CD14-positive monocyte (primary cell): ENCODE measurements around the gene IPO4. TPM values are rescaled to one million over a fixed set of nuclear protein-coding genes. Genes with fewer than 3 reads are reported as not detected.

ENCODE experiments used
- DNase-seq, 3 donors: peaks; one replicate each; pipeline ENCODE4 v3.0.0-alpha.2; 2011 to 2022
- H2AFZ ChIP-seq: 2 replicates; pipeline ENCODE4 v1.6.0; 2012; ENCODE audit warnings: mild to moderate bottlenecking, low read depth, low read length, inconsistent platforms; ENCODE audit not compliant: insufficient read depth, poor library complexity, severe bottlenecking
- H3K27ac ChIP-seq, 2 donors: 1 replicate in 1 of 2; 2 replicates in 1 of 2; pipeline ENCODE4 v1.5.1; 2012 to 2013; ENCODE audit warnings: low read length in 2 of 2, control low read depth in 1 of 2, inconsistent platforms in 1 of 2, low read depth in 1 of 2, mild to moderate bottlenecking in 1 of 2
- H3K27me3 ChIP-seq, 2 donors: one replicate each; pipeline versions ENCODE4 v1.6.0 to v1.6.1; 2011 to 2013; ENCODE audit warnings: low read length in 2 of 2; ENCODE audit not compliant: control insufficient read depth in 2 of 2, insufficient read depth in 2 of 2
- H3K36me3 ChIP-seq, 2 donors: replicated peaks in 1 of 2; 1 replicate in 1 of 2; 2 replicates in 1 of 2; pipeline versions ENCODE4 v1.5.1 to v1.6.1; 2012 to 2013; ENCODE audit warnings: low read length in 2 of 2, control low read depth in 1 of 2, inconsistent platforms in 1 of 2, mild to moderate bottlenecking in 1 of 2; ENCODE audit not compliant: insufficient read depth in 2 of 2, control insufficient read depth in 1 of 2
- H3K4me1 ChIP-seq, 2 donors: 1 replicate in 1 of 2; 2 replicates in 1 of 2; pipeline versions ENCODE4 v1.5.1 to v1.6.1; 2012 to 2013; ENCODE audit warnings: low read length in 2 of 2, control low read depth in 1 of 2, inconsistent platforms in 1 of 2, mild to moderate bottlenecking in 1 of 2, moderate library complexity in 1 of 2; ENCODE audit not compliant: insufficient read depth in 2 of 2, control insufficient read depth in 1 of 2
- H3K4me2 ChIP-seq: replicated peaks from 2 replicates; pipeline ENCODE3; 2012; ENCODE audit warnings: low read length, moderate library complexity, mild to moderate bottlenecking; ENCODE audit not compliant: poor library complexity, severe bottlenecking; ENCODE audit errors: extremely low read depth
- H3K4me3 ChIP-seq, 3 experiments: fragments of 200-600 bp in 1 of 3; sonication (generic) in 1 of 3; replicated peaks in 1 of 3; 1 replicate in 2 of 3; 2 replicates in 1 of 3; pipeline ENCODE4 v1.5.1; 2011 to 2013; ENCODE audit warnings: low read length in 3 of 3, mild to moderate bottlenecking in 3 of 3, control low read depth in 2 of 3, low read depth in 2 of 3, inconsistent platforms in 1 of 3, moderate library complexity in 1 of 3
- H3K79me2 ChIP-seq: 2 replicates; pipeline ENCODE4 v1.6.0; 2012; ENCODE audit warnings: mild to moderate bottlenecking, control low read depth, inconsistent platforms, low read length, moderate library complexity; ENCODE audit not compliant: insufficient read depth
- H3K9ac ChIP-seq: 2 replicates; pipeline ENCODE4 v1.6.0; 2017; ENCODE audit warnings: low read length, mild to moderate bottlenecking; ENCODE audit not compliant: insufficient read depth, poor library complexity, severe bottlenecking
- H3K9me3 ChIP-seq, 2 donors: replicated peaks in 1 of 2; 1 replicate in 1 of 2; 2 replicates in 1 of 2; pipeline versions ENCODE4 v1.5.1 to v1.6.1; 2012 to 2013; ENCODE audit warnings: low read length in 2 of 2, control low read depth in 1 of 2; ENCODE audit not compliant: control insufficient read depth in 1 of 2, insufficient read depth in 1 of 2
- H4K20me1 ChIP-seq: 2 replicates; pipeline ENCODE4 v1.6.0; 2012; ENCODE audit warnings: mild to moderate bottlenecking, low read length, control low read depth, moderate library complexity; ENCODE audit not compliant: insufficient read depth
- H3K27ac Mint-ChIP-seq, 7 donors: one replicate each; pipeline ENCODE4 v1.8.0; 2020; ENCODE audit warnings: mild to moderate bottlenecking in 7 of 7, mixed read lengths in 7 of 7, moderate library complexity in 6 of 7, inconsistent platforms in 2 of 7
- H3K27me3 Mint-ChIP-seq, 3 donors: one replicate each; pipeline ENCODE4 v1.8.0; 2021 to 2022; ENCODE audit warnings: low read depth in 3 of 3, mild to moderate bottlenecking in 3 of 3, mixed read lengths in 3 of 3, moderate library complexity in 3 of 3, inconsistent platforms in 1 of 3
- H3K36me3 Mint-ChIP-seq, 2 donors: one replicate each; pipeline ENCODE4 v1.8.0; 2020; ENCODE audit warnings: mixed read lengths in 2 of 2, inconsistent platforms in 1 of 2, mild to moderate bottlenecking in 1 of 2
- H3K4me1 Mint-ChIP-seq: one replicate; pipeline ENCODE4 v1.8.0; 2020; ENCODE audit warnings: mild to moderate bottlenecking, mixed read lengths
- H3K4me3 Mint-ChIP-seq, 2 donors: one replicate each; pipeline ENCODE4 v1.8.0; 2020; ENCODE audit warnings: mild to moderate bottlenecking in 2 of 2, mixed read lengths in 2 of 2, moderate library complexity in 1 of 2
- H3K9me3 Mint-ChIP-seq, 7 donors: one replicate each; pipeline ENCODE4 v1.8.0; 2020 to 2022; ENCODE audit warnings: mixed read lengths in 7 of 7, mild to moderate bottlenecking in 6 of 7, moderate library complexity in 6 of 7, inconsistent platforms in 2 of 7
- CTCF ChIP-seq: fragments of 200-600 bp; IDR thresholded peaks from one replicate; pipeline ENCODE4 v1.8.0; 2022; ENCODE audit warnings: antibody characterized with exemption, mild to moderate bottlenecking
- WGBS: methylation state at CpG from one replicate; pipeline ENCODE4 v1.1.5; 2013; ENCODE audit warnings: missing lambda C conversion rate; ENCODE audit not compliant: insufficient coverage; 5-methylcytosine and 5-hydroxymethylcytosine counted together
- intact Hi-C, 2 donors: fragments of 100-400 bp; cut with micrococcal nuclease; formaldehyde crosslinking; loops; one replicate each; pipeline versions ENCODE4 v1.15.0 to v1.15.1; 2023
- polyA plus RNA-seq, 3 donors: library from polyadenylated mRNA; depleted of rRNA in 1 of 3; unstranded in 2 of 3; stranded (reverse) in 1 of 3; fragments of 300-500 nt in 2 of 3; fragments of >200 nt in 1 of 3; fragmentation: Illumina TruSeq in 2 of 3; gene quantifications; 1 replicate in 2 of 3; 2 replicates in 1 of 3; pipeline ENCODE4 v1.2.3, GENCODE V29; 2012 to 2021

The IPO4 gene
- polyA plus RNA-seq, 3 donors, result 4.1 to 14.2 (median 4.3) TPM

GRCh38 chr14:24198814-24199524 is 10.4 kb upstream of the IPO4 start:
- H3K27ac Mint-ChIP-seq, result peak overlapping the region in 3 of 7 donors; percentile 22 to 61 (median 54)
- DNase-seq, result no peak
- H3K27me3 ChIP-seq, result no peaks in the 10 kb centered on the region
- intact Hi-C loops, result loop anchor here (5.0 kb wide), 1 partner anchor 33 kb away; the partner anchor contains the start of genes GMPR2 (in 2 of the 2) and NEDD8 (in 2 of the 2)
- no peaks in the 10 kb centered on the region for H3K27me3 Mint-ChIP-seq
- peaks cover 23 to 30% of the 10 kb centered on the region in 2 donors for H3K4me1 ChIP-seq
- no peak overlapping the region for H3K4me3 Mint-ChIP-seq
- H4K20me1 ChIP-seq, result no peaks in the 10 kb centered on the region
- WGBS, result 57% methylated on average over 4 of the region's 7 CpGs
- H3K4me2 ChIP-seq, result no peak overlapping the region
- H3K4me3 ChIP-seq, result no peak overlapping the region
- peaks cover 50% of the 10 kb centered on the region for H3K79me2 ChIP-seq
- no peak for TF ChIP-seq CTCF
- H3K27ac ChIP-seq, result no peak overlapping the region
- H3K9ac ChIP-seq, result no peak overlapping the region
- H3K9me3 ChIP-seq, result peaks cover 0 to 9% of the 10 kb centered on the region in 2 donors
- peaks cover 34 to 53% of the 10 kb centered on the region in 2 donors for H3K36me3 Mint-ChIP-seq
- no peak overlapping the region for H2AFZ ChIP-seq
- H3K9me3 Mint-ChIP-seq, result peaks cover 6 to 23% (median 15%) of the 10 kb centered on the region in 7 donors
- H3K36me3 ChIP-seq, result peaks cover 8 to 26% of the 10 kb centered on the region in 2 donors
- H3K4me1 Mint-ChIP-seq, result peaks cover 33% of the 10 kb centered on the region

GRCh38 chr14:24197056-24197450 is 8.4 kb upstream of the IPO4 start:
- H3K36me3 ChIP-seq, result peaks cover 14 to 21% of the 10 kb centered on the region in 2 donors
- H3K9ac ChIP-seq, result no peak overlapping the region
- H3K9me3 Mint-ChIP-seq, result peaks cover 5 to 12% (median 8%) of the 10 kb centered on the region in 7 donors
- H4K20me1 ChIP-seq, result no peaks in the 10 kb centered on the region
- 100% methylated on average over 1 of the region's 2 CpGs for WGBS
- H2AFZ ChIP-seq, result no peak overlapping the region
- H3K27ac ChIP-seq, result no peak overlapping the region
- intact Hi-C loops, result loop anchor here (5.0 kb wide), 1 partner anchor 35 kb away; the partner anchor contains the start of genes GMPR2 (in 2 of the 2) and NEDD8 (in 2 of the 2)
- no peaks in the 10 kb centered on the region for H3K27me3 Mint-ChIP-seq
- H3K4me1 Mint-ChIP-seq, result peaks cover 39% of the 10 kb centered on the region
- peaks cover 0 to 7% of the 10 kb centered on the region in 2 donors for H3K9me3 ChIP-seq
- TF ChIP-seq CTCF, result no peak
- no peak overlapping the region for H3K4me3 ChIP-seq
- peak overlapping the region in 2 of 7 donors; percentile 57 to 85 for H3K27ac Mint-ChIP-seq
- peaks cover 59% of the 10 kb centered on the region for H3K79me2 ChIP-seq
- no peaks in the 10 kb centered on the region for H3K27me3 ChIP-seq
- no peak for DNase-seq
- peaks cover 33 to 45% of the 10 kb centered on the region in 2 donors for H3K36me3 Mint-ChIP-seq
- peaks cover 23 to 31% of the 10 kb centered on the region in 2 donors for H3K4me1 ChIP-seq
- H3K4me2 ChIP-seq, result no peak overlapping the region
- H3K4me3 Mint-ChIP-seq, result peak overlapping the region in 1 of 2 donors; percentile 95
